Measurements from ENCODE around the gene PPTC7. TPM values are rescaled to one million over a fixed set of nuclear protein-coding genes. Genes with fewer than 3 reads are reported as not detected.
"Not testable (repeated sequence)": the region's sequence is repeated elsewhere in the genome, so short reads cannot be mapped to it uniquely, and the experiment has no call there.

Gene PPTC7
- total RNA-seq, 1 donor from 2014 or later = 13.2 TPM

DNA sequence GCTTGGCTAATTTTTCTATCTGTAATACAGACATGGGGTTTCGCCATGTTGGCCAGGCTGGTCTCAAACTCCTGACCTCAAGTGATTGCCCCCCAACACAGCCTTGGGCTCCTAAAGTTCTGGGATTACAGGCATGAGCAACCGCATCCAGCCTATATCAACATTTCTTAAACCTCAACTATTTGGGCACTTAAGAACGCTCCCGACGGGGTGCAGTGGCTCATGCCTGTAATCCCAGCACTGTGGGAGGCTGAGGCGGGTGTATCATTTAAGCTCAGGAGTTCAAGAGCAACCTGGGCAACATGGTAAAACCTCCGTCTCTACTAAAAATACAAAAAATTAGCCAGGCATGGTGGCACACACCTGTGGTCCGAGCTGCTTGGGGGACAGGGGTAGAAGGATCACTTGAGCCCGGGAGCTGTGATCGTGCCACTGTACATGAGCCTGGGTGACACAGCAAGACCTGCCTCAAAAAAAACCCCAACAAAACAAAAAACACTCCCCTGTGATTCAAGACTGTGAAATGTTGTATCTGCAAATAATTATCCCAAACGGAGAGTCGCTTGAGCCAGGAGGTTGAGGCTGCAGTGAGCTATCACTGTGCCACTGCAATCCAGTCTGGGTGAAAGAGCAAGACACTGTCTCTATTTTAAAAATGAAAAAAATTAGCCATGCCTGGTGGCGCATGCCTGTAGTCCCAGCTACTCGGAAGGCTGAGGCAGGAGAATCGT lies 21.5 kb downstream of the PPTC7 start:
- DNase-seq (ENCODE audit: low spot score) = no peak

- no peak for DNase-seq (ENCODE audit: low spot score)
Observed at GRCh38 chr12:110560946-110561345, 22.2 kb downstream of the PPTC7 start.

GRCh38 chr12:110560048-110560447 lies 23.1 kb downstream of the PPTC7 start:
- no peak for DNase-seq (ENCODE audit: low spot score)

DNA sequence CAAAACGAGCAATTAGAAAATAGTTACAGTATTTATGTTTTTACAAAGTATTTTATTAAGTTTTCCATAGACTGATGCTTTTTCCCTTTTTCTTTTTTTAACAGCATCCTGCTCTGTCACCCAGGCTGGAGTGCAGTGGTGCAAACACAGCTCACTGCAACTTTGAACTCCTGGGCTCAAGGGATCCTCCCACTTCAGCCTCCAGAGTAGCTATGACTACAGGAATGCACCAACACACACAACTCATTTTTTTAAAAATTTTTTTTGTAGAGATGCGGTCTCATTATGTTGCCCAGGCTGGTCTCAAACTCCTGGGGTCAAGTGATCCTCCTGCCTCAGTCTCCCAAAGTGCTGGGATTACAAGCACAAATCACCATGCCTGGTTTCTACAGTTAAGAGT lies 24.2 kb downstream of the PPTC7 start:
- not testable (repeated sequence) for DNase-seq (ENCODE audit: low spot score)

GRCh38 chr12:110557300-110557699 lies 25.8 kb downstream of the PPTC7 start:
- DNase-seq (ENCODE audit: low spot score) = no peak

DNA sequence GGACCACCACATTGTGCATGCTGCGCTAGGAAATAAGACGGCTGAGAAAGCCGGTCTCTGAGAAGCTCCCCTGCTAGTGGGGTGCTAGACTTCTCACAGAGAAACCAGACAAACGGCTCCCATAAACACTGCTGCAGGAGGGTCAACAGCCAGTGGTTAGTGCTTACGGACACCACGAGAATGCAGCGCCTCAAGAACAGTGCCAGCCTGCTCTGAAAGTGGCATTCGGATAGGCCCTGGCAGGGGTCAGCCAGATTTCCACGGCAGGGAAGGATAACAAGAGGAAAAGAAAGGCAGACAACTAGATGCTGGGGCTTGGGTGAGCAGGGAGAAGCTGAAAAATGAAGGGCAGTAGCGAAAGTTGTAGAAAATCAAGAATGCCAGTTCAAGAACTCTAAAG lies 26.4 kb downstream of the PPTC7 start:
- no peak for DNase-seq (ENCODE audit: low spot score)

DNA sequence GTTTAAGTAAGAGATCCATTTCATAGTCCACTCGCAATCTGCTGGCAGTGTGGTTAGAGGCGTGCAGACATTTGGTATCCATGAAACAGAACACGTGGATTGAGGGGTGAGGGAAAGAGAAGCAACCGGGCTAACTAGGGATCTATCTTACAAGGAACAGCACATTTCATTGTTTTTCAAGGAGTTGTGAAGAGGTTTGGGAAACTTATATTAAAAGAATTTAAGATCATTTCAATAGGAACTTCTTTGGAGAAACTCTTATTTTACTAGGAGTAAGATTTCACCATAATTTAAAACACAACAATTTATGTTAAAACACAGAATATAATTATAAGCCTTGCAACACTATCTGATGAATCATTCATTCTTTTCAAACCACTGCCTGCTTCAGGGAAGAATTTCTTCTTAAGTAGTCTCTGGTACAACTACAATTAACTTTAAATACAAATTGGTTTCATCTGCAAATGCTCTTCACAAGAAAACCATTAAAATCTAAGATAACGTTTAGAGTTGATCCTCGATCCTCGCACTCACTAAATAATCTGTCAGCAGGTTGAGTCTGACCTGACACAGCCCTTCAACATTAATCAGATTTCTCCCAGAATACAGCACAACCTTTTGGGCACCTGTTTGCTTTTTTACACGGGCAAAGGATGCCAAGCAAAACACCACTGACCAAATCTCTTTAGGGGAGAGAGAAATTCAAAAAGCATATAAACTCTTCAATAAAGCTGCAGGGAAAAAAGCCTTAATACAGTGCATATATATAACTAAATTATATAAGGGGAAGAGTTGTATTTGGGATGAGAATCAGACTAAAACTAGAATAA lies 27.3 kb downstream of the PPTC7 start:
- DNase-seq (ENCODE audit: low spot score) = peak; percentile 39

DNA sequence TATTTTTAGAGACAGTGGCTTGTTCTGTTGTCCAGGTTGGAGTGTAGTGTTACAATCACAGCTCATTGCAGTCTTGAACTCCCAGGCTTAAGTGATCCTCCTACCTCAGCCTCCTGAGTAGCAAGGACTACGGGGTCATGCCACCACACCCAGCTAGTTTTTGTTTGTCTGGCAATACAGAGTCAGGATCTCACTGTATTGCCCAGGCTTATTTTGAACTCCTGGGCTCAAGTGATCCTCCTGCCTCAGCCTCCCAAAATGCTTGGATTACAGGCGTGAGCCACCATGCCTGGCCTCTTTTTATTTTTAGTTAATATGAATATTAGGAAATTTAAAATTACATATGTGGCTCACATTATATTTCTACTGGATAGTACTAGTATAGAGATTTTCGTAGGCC lies 28.9 kb downstream of the PPTC7 start:
- no peak for DNase-seq (ENCODE audit: low spot score)

DNA sequence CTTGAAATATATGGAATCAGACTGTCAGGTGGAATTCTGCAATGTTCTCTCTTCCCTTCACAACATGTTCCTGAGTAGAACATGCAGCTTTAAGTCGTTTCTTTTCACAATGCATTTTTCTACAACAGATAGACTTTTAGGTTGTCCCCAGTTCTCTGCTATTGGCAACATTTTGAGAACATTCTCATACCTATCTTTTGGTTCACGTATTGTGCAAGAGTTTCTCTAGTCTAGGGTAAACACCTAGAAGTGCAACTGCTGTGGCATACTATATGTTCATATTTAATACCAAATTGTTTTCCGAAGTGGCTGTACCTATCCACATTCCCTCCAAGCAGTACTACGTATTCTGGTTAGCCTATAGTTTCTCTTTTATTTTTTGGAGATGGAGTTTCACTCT lies 32.1 kb downstream of the PPTC7 start:
- DNase-seq (ENCODE audit: low spot score) = no peak

DNA sequence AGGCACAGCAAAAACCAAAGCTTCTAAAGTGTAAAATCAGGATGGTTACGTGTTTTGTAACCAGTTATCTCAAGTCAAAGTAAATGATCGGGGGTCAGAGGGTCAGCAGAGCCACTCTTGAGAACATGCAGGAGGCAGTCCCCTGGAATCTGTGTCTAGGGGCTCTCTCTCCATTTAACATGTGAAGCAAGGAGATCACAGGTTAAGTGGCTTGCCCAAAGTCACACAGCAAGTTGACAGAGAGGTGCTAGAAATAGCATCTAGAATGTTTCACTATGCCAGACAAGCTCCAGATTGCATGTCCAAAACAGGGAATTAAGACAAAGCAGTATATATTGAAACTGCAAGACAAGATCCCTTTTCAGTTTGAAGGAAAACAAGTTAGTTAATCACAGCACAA lies 33.4 kb downstream of the PPTC7 start:
- no peak for DNase-seq (ENCODE audit: low spot score)

- no peak for DNase-seq (ENCODE audit: low spot score)
Observed at GRCh38 chr12:110548678-110549077, 34.4 kb downstream of the PPTC7 start.

DNA sequence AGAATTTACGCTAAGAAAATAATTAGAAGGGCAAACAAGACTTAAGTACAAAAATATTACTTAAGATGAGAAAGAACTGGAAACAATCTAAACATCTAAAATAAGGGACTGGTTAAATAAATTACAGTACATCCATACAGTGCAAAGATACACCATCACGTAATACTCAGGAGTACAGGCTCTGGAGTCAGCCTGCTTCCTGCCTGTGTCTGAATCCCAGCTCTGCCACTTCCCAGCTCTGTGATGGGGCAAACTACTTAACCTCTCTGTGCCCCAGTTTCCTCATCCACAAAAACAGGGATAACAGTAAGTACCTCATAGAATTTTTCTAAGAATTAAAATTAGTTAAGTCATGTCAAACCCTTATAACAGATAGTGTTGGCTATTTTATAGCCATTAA lies 36.0 kb downstream of the PPTC7 start:
- DNase-seq (ENCODE audit: low spot score) = no peak

DNA sequence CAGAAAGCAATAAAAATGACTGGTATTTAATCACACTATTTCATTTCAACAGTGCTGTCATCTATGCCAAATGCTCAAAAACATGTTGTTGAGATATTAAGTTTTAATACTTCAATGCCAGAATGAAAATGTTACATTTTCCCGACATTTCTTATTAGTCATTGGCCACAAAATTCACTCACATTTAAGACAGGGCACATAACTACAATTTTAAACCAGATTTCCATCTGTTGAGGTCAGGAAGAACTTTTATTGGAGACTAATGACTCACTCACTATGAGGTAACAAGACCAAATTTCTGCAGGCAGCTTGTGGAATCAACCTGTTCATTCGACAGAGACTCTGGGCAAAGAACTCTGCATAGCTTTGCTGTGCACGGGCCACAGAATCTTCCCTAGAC lies 36.8 kb downstream of the PPTC7 start:
- DNase-seq (ENCODE audit: low spot score) = no peak

GRCh38 chr12:110545812-110546211 lies 37.3 kb downstream of the PPTC7 start:
- DNase-seq (ENCODE audit: low spot score) = no peak

DNA sequence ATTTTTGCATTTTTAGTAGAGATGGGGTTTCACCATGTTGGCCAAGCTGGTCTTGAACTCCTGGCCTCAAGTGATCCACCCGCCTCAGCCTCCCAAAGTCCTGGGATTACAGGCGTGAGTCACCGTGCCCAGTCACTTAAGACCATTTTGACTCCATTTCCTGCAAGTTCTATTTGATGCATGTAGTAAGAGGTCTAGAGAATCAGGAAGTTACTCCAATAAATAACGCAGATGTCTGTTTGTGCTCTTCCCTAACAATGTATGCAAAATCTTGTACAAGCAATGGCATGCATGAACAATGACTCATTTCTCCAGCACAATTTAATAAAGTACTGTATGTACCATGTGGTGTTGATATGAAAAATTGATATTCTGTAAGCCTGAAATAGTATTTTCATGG lies 37.9 kb downstream of the PPTC7 start:
- peak; percentile 19 for DNase-seq (ENCODE audit: low spot score)

GRCh38 chr12:110543965-110544364 lies 39.2 kb downstream of the PPTC7 start:
- DNase-seq (ENCODE audit: low spot score) = no peak

DNA sequence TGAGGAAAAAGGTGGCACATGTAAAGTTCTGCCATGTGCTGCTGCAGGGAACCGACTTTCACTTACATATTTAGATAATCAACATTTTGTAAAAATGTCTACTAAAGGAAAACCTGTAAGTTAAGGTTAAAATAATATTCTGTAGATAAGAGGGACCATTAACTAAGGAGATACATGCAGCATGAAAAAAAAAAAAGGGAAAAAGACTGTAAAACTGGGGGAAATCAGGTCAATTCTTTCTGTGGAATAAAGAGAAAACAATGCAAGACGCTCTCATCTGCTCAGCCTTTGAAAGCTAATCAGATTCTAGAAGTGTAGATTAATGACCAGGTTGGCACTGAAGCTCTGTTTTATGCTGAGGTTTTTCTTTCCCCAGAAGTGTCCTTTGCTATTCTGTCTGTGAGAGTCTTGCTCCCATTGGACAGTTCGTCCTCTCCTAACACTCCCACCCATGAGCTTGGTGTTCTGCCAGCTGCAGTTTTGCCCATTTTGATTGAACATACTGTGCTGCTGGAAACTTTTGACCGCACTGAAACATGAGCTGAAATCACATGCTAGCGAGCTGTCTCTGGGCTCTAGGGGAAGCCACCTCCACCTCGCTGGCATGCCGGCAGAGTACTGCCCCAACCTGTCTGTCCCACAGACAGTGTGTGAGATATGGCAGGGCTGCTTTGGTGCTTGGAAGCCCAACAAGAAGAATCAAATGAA lies 39.7 kb downstream of the PPTC7 start:
- peak; percentile 73 for DNase-seq (ENCODE audit: low spot score)

- DNase-seq (ENCODE audit: low spot score) = no peak
Observed at GRCh38 chr12:110540048-110540447, 43.1 kb downstream of the PPTC7 start.

DNA sequence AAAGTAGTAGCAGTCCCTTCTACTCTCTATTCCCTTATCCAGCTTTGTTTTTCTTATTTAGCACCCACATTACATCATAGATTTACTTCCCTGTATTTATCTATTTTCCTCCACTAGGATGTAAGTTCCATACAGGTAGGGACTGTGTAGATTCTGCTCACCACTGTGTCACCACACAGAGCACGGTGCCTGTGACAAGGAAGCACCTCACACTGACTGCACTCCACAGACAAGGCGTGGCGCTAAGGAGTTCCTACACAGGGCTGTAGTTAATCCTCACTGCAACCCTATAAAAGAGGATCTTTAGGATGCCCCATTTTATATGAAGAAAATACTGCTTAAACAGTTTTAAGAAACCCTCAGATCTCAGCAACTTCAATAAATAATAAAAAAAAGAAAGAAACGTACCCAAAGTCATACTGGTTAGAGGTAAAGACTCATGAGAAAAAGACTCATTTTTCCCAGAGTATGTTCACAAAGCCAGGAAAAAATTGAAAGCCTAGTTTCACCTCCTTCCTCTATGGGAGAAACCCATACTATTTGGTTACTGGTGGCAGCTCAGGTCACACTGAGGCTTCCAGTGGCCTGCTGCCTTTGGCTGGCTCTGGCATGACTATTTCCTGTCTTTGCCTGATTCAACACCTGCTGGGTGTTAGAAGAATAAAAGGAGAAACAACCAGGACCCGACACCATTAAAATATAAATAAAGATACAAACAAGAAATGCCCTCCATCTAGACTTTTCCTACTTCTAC lies 44.1 kb downstream of the PPTC7 start:
- DNase-seq (ENCODE audit: low spot score) = no peak

DNA sequence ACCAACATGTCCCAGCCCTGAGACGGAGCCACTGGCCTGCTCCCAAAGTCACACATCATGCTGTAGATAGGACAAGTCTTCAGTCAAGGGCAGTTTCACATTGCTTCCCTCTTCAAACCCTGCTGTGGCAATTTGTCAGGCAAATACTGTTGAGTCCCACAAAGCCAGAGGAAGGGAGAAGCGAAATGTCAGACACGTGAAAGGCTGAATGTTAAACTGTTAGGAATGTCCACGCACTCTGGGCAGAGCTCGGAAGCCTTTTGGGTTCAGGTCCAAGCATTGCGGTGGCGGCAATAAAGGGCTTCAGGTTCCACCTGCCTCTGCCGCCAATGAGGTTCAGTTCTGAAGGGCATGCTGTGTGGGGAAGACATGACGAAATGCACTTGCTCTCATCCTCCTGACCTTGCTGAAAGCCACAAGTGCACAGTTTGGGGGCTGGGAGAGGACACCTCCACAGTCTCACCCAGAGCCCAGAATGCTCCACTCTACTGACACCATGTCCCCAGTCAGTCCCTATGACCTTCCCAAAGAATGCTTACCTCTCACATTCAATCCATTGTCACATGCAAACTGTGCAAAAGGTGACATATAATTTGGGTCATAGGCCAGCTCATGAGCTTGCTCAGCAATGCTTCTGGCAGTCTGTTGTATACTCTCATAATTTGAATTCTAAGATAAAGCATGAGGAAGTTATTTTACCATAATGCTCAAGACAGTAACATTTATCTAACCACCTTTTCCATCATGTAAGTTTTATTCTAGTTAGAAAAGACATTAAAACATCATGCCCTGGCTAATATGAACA lies 45.3 kb downstream of the PPTC7 start:
- no peak for DNase-seq (ENCODE audit: low spot score)

Data from umbilical cord (tissue), 2 donors.